ENCODE results near the gene DDAH1.

DDAH1 gene

GRCh38 chr1:85421179-85421578 lies 43.8 kb downstream of the DDAH1 start:
- Histone ChIP-seq H3K4me2 (ENCODE audit: insufficient read depth, low read length) (no peak overlapping the region), H3K9ac (ENCODE audit: low read depth, low read length) (no peak overlapping the region), H3K36me3 (ENCODE audit: insufficient read depth, low read length) (no peaks in the 10 kb centered on the region), H3K27ac (ENCODE audit: low read length) (no peak overlapping the region), H3K27me3 (ENCODE audit: insufficient read depth, low read length, poor library complexity) (no peaks in the 10 kb centered on the region), H3K4me3 (ENCODE audit: low read depth in 1 of 2, low read length in 2 of 2) (no peak overlapping the region), H4K20me1 (ENCODE audit: insufficient read depth, low read length) (no peaks in the 10 kb centered on the region), H3K9me3 (ENCODE audit: insufficient read depth, low read length, severe bottlenecking) (no peaks in the 10 kb centered on the region), H3K4me1 (ENCODE audit: insufficient read depth, low read length) (no peaks in the 10 kb centered on the region), H2AFZ (ENCODE audit: low read depth, low read length) (no peak overlapping the region), H3K79me2 (ENCODE audit: insufficient read depth, low read length) (no peaks in the 10 kb centered on the region)
- ATAC-seq (ENCODE audit: insufficient read depth, low read depth) (no peak), DNase-seq (no peak)
- no peak for TF ChIP-seq CTCF (IDR thresholded peaks at IDR 0.05; ENCODE audit: borderline replicate concordance, extremely low read depth, low read length, poor library complexity, severe bottlenecking)

- no peaks in the 10 kb centered on the region for H3K79me2 ChIP-seq (ENCODE audit: insufficient read depth, low read length)
- TF ChIP-seq EZH2 (IDR thresholded peaks at IDR 0.05; ENCODE audit: borderline replicate concordance, low read depth, low read length, severe bottlenecking) (no peak), CTCF (IDR thresholded peaks at IDR 0.05; ENCODE audit: borderline replicate concordance, extremely low read depth, low read length, poor library complexity, severe bottlenecking) (no peak)
These were observed 44.8 kb downstream of the DDAH1 start for GRCh38 chr1:85420199-85420598.

GRCh38 chr1:85417876-85418275 lies 47.1 kb downstream of the DDAH1 start:
- Histone ChIP-seq H3K9me3 (ENCODE audit: insufficient read depth, low read length, severe bottlenecking) (no peaks in the 10 kb centered on the region), H4K20me1 (ENCODE audit: insufficient read depth, low read length) (no peaks in the 10 kb centered on the region), H3K4me2 (ENCODE audit: insufficient read depth, low read length) (no peak overlapping the region), H3K36me3 (ENCODE audit: insufficient read depth, low read length) (no peaks in the 10 kb centered on the region), H2AFZ (ENCODE audit: low read depth, low read length) (no peak overlapping the region), H3K4me3 (ENCODE audit: low read depth in 1 of 2, low read length in 2 of 2) (no peak overlapping the region), H3K27me3 (ENCODE audit: insufficient read depth, low read length, poor library complexity) (no peaks in the 10 kb centered on the region), H3K4me1 (ENCODE audit: insufficient read depth, low read length) (no peaks in the 10 kb centered on the region), H3K9ac (ENCODE audit: low read depth, low read length) (no peak overlapping the region), H3K79me2 (ENCODE audit: insufficient read depth, low read length) (no peaks in the 10 kb centered on the region), H3K27ac (ENCODE audit: low read length) (no peak overlapping the region)
- TF ChIP-seq EZH2 (IDR thresholded peaks at IDR 0.05; ENCODE audit: borderline replicate concordance, low read depth, low read length, severe bottlenecking) (no peak), CTCF (IDR thresholded peaks at IDR 0.05; ENCODE audit: borderline replicate concordance, extremely low read depth, low read length, poor library complexity, severe bottlenecking) (no peak)
- DNase-seq (no peak), ATAC-seq (ENCODE audit: insufficient read depth, low read depth) (no peak)

More at GRCh38 chr1:85420199-85420598, 44.8 kb downstream of the DDAH1 start:
- H3K36me3 ChIP-seq (ENCODE audit: insufficient read depth, low read length) = no peaks in the 10 kb centered on the region
- no peak overlapping the region for H2AFZ ChIP-seq (ENCODE audit: low read depth, low read length)
- H3K27me3 ChIP-seq (ENCODE audit: insufficient read depth, low read length, poor library complexity) = no peaks in the 10 kb centered on the region
- H3K4me2 ChIP-seq (ENCODE audit: insufficient read depth, low read length) = no peak overlapping the region
- no peaks in the 10 kb centered on the region for H3K4me1 ChIP-seq (ENCODE audit: insufficient read depth, low read length)
- no peak overlapping the region for H3K9ac ChIP-seq (ENCODE audit: low read depth, low read length)
- no peaks in the 10 kb centered on the region for H4K20me1 ChIP-seq (ENCODE audit: insufficient read depth, low read length)
- no peak for ATAC-seq (ENCODE audit: insufficient read depth, low read depth)
- H3K9me3 ChIP-seq (ENCODE audit: insufficient read depth, low read length, severe bottlenecking) = no peaks in the 10 kb centered on the region
- DNase-seq = no peak
- no peak overlapping the region for H3K4me3 ChIP-seq (ENCODE audit: low read depth in 1 of 2, low read length in 2 of 2)
- H3K27ac ChIP-seq (ENCODE audit: low read length) = no peak overlapping the region

GRCh38 chr1:85417017-85417416 lies 47.9 kb downstream of the DDAH1 start:
- no peaks in the 10 kb centered on the region for H3K4me1 ChIP-seq (ENCODE audit: insufficient read depth, low read length)
- no peak for ATAC-seq (ENCODE audit: insufficient read depth, low read depth)
- no peak overlapping the region for H3K9ac ChIP-seq (ENCODE audit: low read depth, low read length)
- no peaks in the 10 kb centered on the region for H3K27me3 ChIP-seq (ENCODE audit: insufficient read depth, low read length, poor library complexity)
- no peaks in the 10 kb centered on the region for H3K36me3 ChIP-seq (ENCODE audit: insufficient read depth, low read length)
- TF ChIP-seq EZH2 (IDR thresholded peaks at IDR 0.05; ENCODE audit: borderline replicate concordance, low read depth, low read length, severe bottlenecking) = no peak
- TF ChIP-seq CTCF (IDR thresholded peaks at IDR 0.05; ENCODE audit: borderline replicate concordance, extremely low read depth, low read length, poor library complexity, severe bottlenecking) = no peak
- no peaks in the 10 kb centered on the region for H3K9me3 ChIP-seq (ENCODE audit: insufficient read depth, low read length, severe bottlenecking)
- no peak overlapping the region for H3K27ac ChIP-seq (ENCODE audit: low read length)
- no peaks in the 10 kb centered on the region for H3K79me2 ChIP-seq (ENCODE audit: insufficient read depth, low read length)
- H2AFZ ChIP-seq (ENCODE audit: low read depth, low read length) = no peak overlapping the region
- no peaks in the 10 kb centered on the region for H4K20me1 ChIP-seq (ENCODE audit: insufficient read depth, low read length)
- no peak overlapping the region for H3K4me3 ChIP-seq (ENCODE audit: low read depth in 1 of 2, low read length in 2 of 2)
- no peak for DNase-seq
- no peak overlapping the region for H3K4me2 ChIP-seq (ENCODE audit: insufficient read depth, low read length)
